ENCODE data around the gene EPX. TPM values are rescaled to one million over a fixed set of nuclear protein-coding genes. Genes with fewer than 3 reads are reported as not detected.

EPX gene, protein sequence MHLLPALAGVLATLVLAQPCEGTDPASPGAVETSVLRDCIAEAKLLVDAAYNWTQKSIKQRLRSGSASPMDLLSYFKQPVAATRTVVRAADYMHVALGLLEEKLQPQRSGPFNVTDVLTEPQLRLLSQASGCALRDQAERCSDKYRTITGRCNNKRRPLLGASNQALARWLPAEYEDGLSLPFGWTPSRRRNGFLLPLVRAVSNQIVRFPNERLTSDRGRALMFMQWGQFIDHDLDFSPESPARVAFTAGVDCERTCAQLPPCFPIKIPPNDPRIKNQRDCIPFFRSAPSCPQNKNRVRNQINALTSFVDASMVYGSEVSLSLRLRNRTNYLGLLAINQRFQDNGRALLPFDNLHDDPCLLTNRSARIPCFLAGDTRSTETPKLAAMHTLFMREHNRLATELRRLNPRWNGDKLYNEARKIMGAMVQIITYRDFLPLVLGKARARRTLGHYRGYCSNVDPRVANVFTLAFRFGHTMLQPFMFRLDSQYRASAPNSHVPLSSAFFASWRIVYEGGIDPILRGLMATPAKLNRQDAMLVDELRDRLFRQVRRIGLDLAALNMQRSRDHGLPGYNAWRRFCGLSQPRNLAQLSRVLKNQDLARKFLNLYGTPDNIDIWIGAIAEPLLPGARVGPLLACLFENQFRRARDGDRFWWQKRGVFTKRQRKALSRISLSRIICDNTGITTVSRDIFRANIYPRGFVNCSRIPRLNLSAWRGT
- not detected in 2 replicates for total RNA-seq

DNA sequence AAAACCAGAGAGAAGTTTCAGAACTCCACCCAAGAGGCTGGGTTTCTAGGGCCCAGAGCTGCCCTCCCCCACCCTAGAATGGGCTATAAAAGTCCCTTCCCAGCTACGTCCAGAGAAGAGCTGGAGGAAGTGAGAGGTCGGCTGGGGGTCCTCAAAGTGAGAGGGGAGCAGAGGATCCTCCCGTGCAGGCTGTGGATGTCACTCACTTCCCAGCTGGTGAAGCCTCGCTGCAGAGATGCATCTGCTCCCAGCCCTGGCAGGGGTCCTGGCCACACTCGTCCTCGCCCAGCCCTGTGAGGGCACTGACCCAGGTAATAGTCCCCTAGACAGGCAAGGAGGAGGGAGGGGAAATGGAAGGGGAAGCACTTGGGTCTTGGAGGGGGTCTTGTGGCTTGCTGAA lies at the start of gene EPX:
EPX (plus strand) TSS at position 115 of the 400 bp plus-strand sequence; CDS start at position 236, 121 bp downstream.

DNA sequence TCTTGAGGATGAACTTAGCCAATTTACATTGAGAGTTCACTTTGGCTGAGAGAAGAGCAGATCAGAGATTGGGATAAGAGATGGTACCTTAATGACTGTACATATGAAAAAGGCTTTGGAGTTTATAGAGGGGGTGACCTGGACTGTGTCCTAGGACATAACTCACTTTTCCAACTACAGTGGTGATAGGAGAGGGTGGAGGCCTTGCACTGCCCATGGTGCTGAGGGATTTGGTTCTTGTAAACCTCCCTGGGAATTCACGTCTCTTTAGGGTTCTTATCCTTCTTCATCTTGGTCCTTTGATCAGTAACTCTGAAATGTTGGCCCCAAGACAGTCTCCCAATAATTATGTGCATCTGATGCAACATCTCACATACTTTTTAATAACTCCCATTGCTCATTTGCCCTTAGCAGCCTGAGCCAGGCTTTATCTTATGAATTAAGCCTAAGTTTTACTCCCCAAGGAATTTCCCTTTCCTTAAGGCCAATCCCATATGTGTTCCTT lies 44.5 kb upstream of the EPX start, which contains the start of gene OR4D1:
OR4D1 (plus strand) TSS at position 455 of the 505 bp plus-strand sequence. CDS start 6,770 bp downstream, outside the sequence.

DNA sequence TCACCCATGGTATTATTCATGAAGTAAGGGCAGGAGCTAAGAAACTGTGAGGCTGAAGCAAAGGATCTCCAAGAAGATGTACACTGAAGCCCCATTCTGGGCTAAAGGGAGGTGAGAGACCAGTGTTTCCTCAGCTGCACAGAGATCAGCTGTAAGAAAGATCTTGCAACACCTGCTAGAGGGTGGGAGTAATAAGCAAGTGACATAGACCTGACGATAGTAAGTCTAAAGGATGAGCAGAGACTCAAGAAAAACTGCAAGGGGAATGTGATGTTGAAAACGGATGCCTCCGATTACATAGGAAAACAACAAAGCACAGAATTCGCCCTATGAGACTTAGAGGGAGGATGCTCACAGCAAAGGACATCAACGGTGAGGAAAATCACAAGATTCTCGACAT lies 25.8 kb upstream of the EPX start, which contains the start of gene OR4D2:
OR4D2 (plus strand) TSS at position 301 of the 400 bp plus-strand sequence. CDS start 2,674 bp downstream, outside the sequence.

DNA sequence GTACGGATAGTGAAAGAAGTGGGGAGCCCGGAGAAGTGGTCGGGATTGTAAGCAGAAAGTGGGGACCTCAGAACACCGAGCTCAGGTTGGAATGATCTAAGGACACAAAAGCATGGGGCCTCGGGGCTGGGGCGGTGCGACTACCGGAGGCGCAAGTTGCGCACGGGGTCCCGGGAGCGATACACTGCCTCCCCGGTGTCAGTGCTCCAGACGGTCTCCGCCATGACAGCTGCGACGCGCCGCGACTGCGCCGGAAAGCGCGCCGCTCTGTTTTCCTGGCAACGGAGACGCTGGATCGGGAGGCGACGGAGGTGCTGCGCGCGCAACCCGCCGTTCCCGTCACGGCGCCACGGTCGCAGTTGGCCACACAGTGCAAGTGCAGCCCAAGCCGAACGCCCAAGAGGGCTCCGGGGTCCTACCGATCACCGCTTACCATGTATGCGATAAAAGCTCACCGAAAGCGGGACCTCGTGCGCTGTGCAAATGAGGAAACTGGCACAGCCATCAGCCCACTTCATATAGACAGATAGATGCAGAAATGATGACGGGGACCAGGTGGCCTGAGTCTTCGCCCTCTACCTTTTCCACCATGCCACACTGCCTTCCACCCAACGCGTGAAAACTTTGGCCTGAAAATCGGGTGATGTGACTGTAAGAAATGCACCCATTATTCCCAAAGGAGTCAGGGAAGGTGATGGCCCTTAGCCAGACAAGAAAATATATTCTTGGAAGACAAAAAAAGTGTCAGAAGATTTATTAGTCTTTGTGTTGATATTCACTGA lies 26.7 kb downstream of the EPX start, which contains the start of gene MKS1:
MKS1 (minus strand) TSS at position 249 of the 782 bp plus-strand sequence; CDS start at position 224, 25 bp downstream.

DNA sequence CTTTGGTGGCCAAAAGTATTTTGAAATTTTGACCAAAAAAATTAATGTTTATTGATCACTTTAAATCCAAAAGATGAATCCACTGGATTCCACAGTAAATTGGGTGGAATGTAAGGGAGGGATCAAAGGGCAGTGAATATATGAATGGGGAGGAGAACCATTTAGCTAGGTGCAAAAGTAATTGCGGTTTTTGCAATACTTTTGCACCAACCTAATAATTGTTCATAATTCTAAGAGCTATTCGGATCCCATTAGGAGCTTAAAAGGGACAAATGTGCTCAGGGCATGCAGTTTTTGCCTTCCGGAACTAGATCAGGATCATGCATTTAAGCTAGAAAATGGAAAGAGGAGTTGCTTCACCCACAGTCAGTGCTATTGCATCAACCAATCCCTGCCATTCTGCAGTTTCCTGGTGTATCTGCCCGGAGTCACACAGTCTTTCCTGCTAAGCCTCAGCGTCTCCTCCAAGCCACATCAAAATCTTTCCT lies 45.7 kb downstream of the EPX start, which contains the start of gene LPO:
LPO (plus strand) TSS at position 438 of the 488 bp plus-strand sequence. CDS start 4,396 bp downstream, outside the sequence.

Other genes with a start within 250 kb of the EPX start
- 5.8 and 6.0 TPM in 2 replicates for gene CUEDC1, start 237.3 kb upstream of the EPX start, total RNA-seq
- 21.9 and 26.0 TPM in 2 replicates for gene VEZF1, start 204.5 kb upstream of the EPX start, total RNA-seq
- 184 and 215 TPM in 2 replicates for gene SRSF1, start 185.5 kb upstream of the EPX start, total RNA-seq
- 10.1 and 17.7 TPM in 2 replicates for gene DYNLL2, start 109.3 kb upstream of the EPX start, total RNA-seq
- not detected in 2 replicates for gene OR4D1, start 44.3 kb upstream of the EPX start, total RNA-seq
- gene OR4D2, start 25.7 kb upstream of the EPX start, total RNA-seq: under 0.01 TPM in 1 of 2 replicates, not detected in the other
- 8.9 and 9.4 TPM in 2 replicates for gene MKS1, start 26.5 kb downstream of the EPX start, total RNA-seq
- 0.21 TPM in 1 of 2 replicates, not detected in the other for gene LPO, start 45.9 kb downstream of the EPX start, total RNA-seq
- gene MPO, start 88.2 kb downstream of the EPX start, total RNA-seq: not detected in 2 replicates
- gene TSPOAP1, start 136.1 kb downstream of the EPX start, total RNA-seq: 0.48 and 1.3 TPM in 2 replicates
- 37.5 and 41.7 TPM in 2 replicates for gene SUPT4H1, start 159.5 kb downstream of the EPX start, total RNA-seq
- 4.6 and 6.0 TPM in 2 replicates for gene RNF43, start 224.8 kb downstream of the EPX start, total RNA-seq